Liver (tissue), 9 donors: Measurements from ENCODE around the gene RHNO1. TPM values are rescaled to one million over a fixed set of nuclear protein-coding genes. Genes with fewer than 3 reads are reported as not detected.

Source experiments
- DNase-seq: peaks from one replicate; pipeline ENCODE4 v3.0.0-alpha.2; 2017; ENCODE audit warnings: low spot score
- H3K27ac ChIP-seq, 2 donors: one replicate each; pipeline ENCODE4 v1.7.0; 2013; ENCODE audit warnings: inconsistent platforms in 2 of 2, low read length in 2 of 2, control low read depth in 1 of 2, low read depth in 1 of 2, mild to moderate bottlenecking in 1 of 2
- H3K27me3 ChIP-seq, 4 donors: one replicate each; pipeline versions ENCODE4 v1.6.1 to v1.7.0; 2013; ENCODE audit warnings: low read length in 3 of 4, inconsistent platforms in 1 of 4, mild to moderate bottlenecking in 1 of 4, moderate library complexity in 1 of 4; ENCODE audit not compliant: control insufficient read depth in 4 of 4, insufficient read depth in 4 of 4
- H3K36me3 ChIP-seq, 4 donors: one replicate each; pipeline versions ENCODE4 v1.6.1 to v1.7.0; 2013; ENCODE audit warnings: low read length in 3 of 4, mild to moderate bottlenecking in 3 of 4, low read depth in 1 of 4, moderate library complexity in 1 of 4; ENCODE audit not compliant: control insufficient read depth in 4 of 4, insufficient read depth in 3 of 4
- H3K4me1 ChIP-seq, 4 donors: one replicate each; pipeline versions ENCODE4 v1.6.1 to v1.7.0; 2013; ENCODE audit warnings: low read length in 3 of 4, mild to moderate bottlenecking in 3 of 4, moderate library complexity in 1 of 4; ENCODE audit not compliant: control insufficient read depth in 4 of 4, insufficient read depth in 4 of 4
- H3K4me3 ChIP-seq, 3 donors: one replicate each; pipeline versions ENCODE4 v1.6.1 to v1.7.0; 2013; ENCODE audit warnings: low read length in 3 of 3, control low read depth in 1 of 3, low read depth in 1 of 3, mild to moderate bottlenecking in 1 of 3
- H3K9ac ChIP-seq, 2 donors: one replicate each; pipeline ENCODE4 v1.7.0; 2013; ENCODE audit warnings: low read length in 2 of 2, mild to moderate bottlenecking in 2 of 2, moderate library complexity in 2 of 2, control low read depth in 1 of 2, low read depth in 1 of 2
- H3K9me3 ChIP-seq, 4 donors: one replicate each; pipeline versions ENCODE4 v1.6.1 to v1.7.0; 2013; ENCODE audit warnings: low read length in 3 of 4; ENCODE audit not compliant: control insufficient read depth in 4 of 4
- CTCF ChIP-seq: fragments of 150-350 bp; IDR thresholded peaks from 2 replicates; pipeline ENCODE4 v1.5.1; 2017; ENCODE audit warnings: improper control_type of control experiment, low read depth, low read length; ENCODE audit not compliant: missing input control
- FOXA1 ChIP-seq: IDR thresholded peaks from 2 replicates; pipeline ENCODE4 v1.6.1; 2016; ENCODE audit warnings: antibody characterized with exemption
- FOXA2 ChIP-seq: IDR thresholded peaks from 2 replicates; pipeline ENCODE4 v1.6.1; 2016; ENCODE audit warnings: antibody characterized with exemption
- GABPA ChIP-seq, 2 donors: IDR thresholded peaks in 1 of 2; conservative IDR thresholded peaks in 1 of 2; 2 replicates each; pipeline ENCODE4 v1.6.1; 2016; ENCODE audit warnings: antibody characterized with exemption in 2 of 2, mild to moderate bottlenecking in 1 of 2, moderate library complexity in 1 of 2
- HNF4G ChIP-seq: IDR thresholded peaks from 2 replicates; pipeline ENCODE4 v1.6.1; 2016; ENCODE audit warnings: antibody characterized with exemption
- JUND ChIP-seq, 2 donors: IDR thresholded peaks; 2 replicates each; pipeline ENCODE4 v1.6.1; 2016; ENCODE audit warnings: antibody characterized with exemption in 2 of 2
- MAX ChIP-seq: IDR thresholded peaks from 2 replicates; pipeline ENCODE4 v1.6.1; 2016; ENCODE audit warnings: antibody characterized with exemption
- NR2F2 ChIP-seq: IDR thresholded peaks from 2 replicates; pipeline ENCODE4 v1.6.1; 2016; ENCODE audit warnings: antibody characterized with exemption
- REST ChIP-seq: IDR thresholded peaks from 2 replicates; pipeline ENCODE4 v1.6.1; 2016; ENCODE audit warnings: antibody characterized with exemption, mild to moderate bottlenecking
- RXRA ChIP-seq, 2 donors: IDR thresholded peaks; 2 replicates each; pipeline ENCODE4 v1.6.1; 2017 to 2018; ENCODE audit warnings: antibody characterized with exemption in 2 of 2, mild to moderate bottlenecking in 1 of 2
- SP1 ChIP-seq: IDR thresholded peaks from 2 replicates; pipeline ENCODE4 v1.6.1; 2018; ENCODE audit warnings: antibody characterized with exemption, mild to moderate bottlenecking
- TAF1 ChIP-seq: conservative IDR thresholded peaks from 2 replicates; pipeline ENCODE4 v1.6.1; 2016; ENCODE audit warnings: antibody characterized with exemption, mild to moderate bottlenecking
- ZBTB33 ChIP-seq: IDR thresholded peaks from 2 replicates; pipeline ENCODE4 v1.6.1; 2016; ENCODE audit warnings: antibody characterized with exemption
- WGBS: extraction: QIAGEN DNeasy Blood & Tissue Kit; methylation state at CpG from one replicate; pipeline ENCODE4 v1.1.7; 2013; 5-methylcytosine and 5-hydroxymethylcytosine counted together
- polyA plus RNA-seq, 2 donors: library from polyadenylated mRNA; stranded (reverse) in 1 of 2; unstranded in 1 of 2; fragments of 200-250 nt in 1 of 2; fragments of >200 nt in 1 of 2; fragmentation: Nextera tagmentation in 1 of 2; extraction: Ambion mirVana in 1 of 2; gene quantifications; one replicate each; pipeline versions ENCODE4 v1.2.1 to v1.2.3, GENCODE V29; 2013 to 2015
- total RNA-seq, 2 donors: library from RNA; depleted of rRNA; stranded (reverse); fragments of >200 nt; gene quantifications; one replicate each; pipeline ENCODE4 v1.2.3, GENCODE V29; 2014
- donor health status: healthy.
- donor health status: healthy.
- donor health status: healthy.
- donor health status: healthy.
- donor health status: healthy.

Gene RHNO1
- total and polyA plus RNA-seq, 4 donors, result 1.4 to 14.5 (median 2.8) TPM

- Histone ChIP-seq H3K36me3 (peaks cover 0 to 4% (median 2%) of the 10 kb centered on the region in 4 donors), H3K27ac (no peak overlapping the region)
- TF ChIP-seq TAF1, result no peak
Observed at GRCh38 chr12:2855546-2855945, 21.5 kb upstream of the RHNO1 start.

GRCh38 chr12:2856051-2856450 lies 21.0 kb upstream of the RHNO1 start:
- TF ChIP-seq TAF1 (no peak), RXRA (IDR thresholded peaks at IDR 0.05) (no peak), FOXA1 (no peak), MAX (no peak), HNF4G (no peak), NR2F2 (no peak), FOXA2 (no peak), SP1 (no peak)
- Histone ChIP-seq H3K27ac (no peak overlapping the region), H3K4me1 (no peaks in the 10 kb centered on the region), H3K9me3 (no peaks in the 10 kb centered on the region), H3K4me3 (no peak overlapping the region), H3K9ac (no peak overlapping the region), H3K27me3 (no peaks in the 10 kb centered on the region), H3K36me3 (peaks cover 0 to 4% (median 2%) of the 10 kb centered on the region in 4 donors)
- 93% methylated on average over 3 of the region's 3 CpGs for WGBS
- no peak for DNase-seq

More at GRCh38 chr12:2855546-2855945, 21.5 kb upstream of the RHNO1 start:
- H3K9me3 ChIP-seq, result no peaks in the 10 kb centered on the region
- 85% methylated on average over 7 of the region's 7 CpGs for WGBS
- no peak overlapping the region for H3K4me3 ChIP-seq
- no peaks in the 10 kb centered on the region for H3K27me3 ChIP-seq
- H3K4me1 ChIP-seq, result no peaks in the 10 kb centered on the region
- DNase-seq, result no peak
- no peak overlapping the region for H3K9ac ChIP-seq

GRCh38 chr12:2857021-2857431 lies 20.0 kb upstream of the RHNO1 start, which contains the start of gene TEX52:
TSS of gene TEX52 (minus strand) at chr12:2857039. CDS start at chr12:2857026, 13 bp downstream.
- Histone ChIP-seq H3K27me3 (no peaks in the 10 kb centered on the region), H3K36me3 (peaks cover 0 to 4% (median 2%) of the 10 kb centered on the region in 4 donors), H3K4me1 (no peaks in the 10 kb centered on the region), H3K9ac (no peak within 1 kb of the TSS), H3K27ac (no peak within 1 kb of the TSS), H3K9me3 (no peaks in the 10 kb centered on the region), H3K4me3 (no peak within 1 kb of the TSS)
- WGBS, result 95% methylated on average over 3 of the region's 3 CpGs
- no peak for TF ChIP-seq NR2F2
- DNase-seq, result no peak

GRCh38 chr12:2857576-2857975 lies 19.4 kb upstream of the RHNO1 start:
- no peak overlapping the region for H3K27ac ChIP-seq
- no peak overlapping the region for H3K9ac ChIP-seq
- no peaks in the 10 kb centered on the region for H3K9me3 ChIP-seq
- 96% methylated on average over 7 of the region's 7 CpGs for WGBS
- peaks cover 0 to 4% (median 2%) of the 10 kb centered on the region in 4 donors for H3K36me3 ChIP-seq
- no peaks in the 10 kb centered on the region for H3K4me1 ChIP-seq
- no peak for DNase-seq
- H3K27me3 ChIP-seq, result no peaks in the 10 kb centered on the region
- no peak for TF ChIP-seq SP1
- no peak for TF ChIP-seq RXRA (IDR thresholded peaks at IDR 0.05)
- TF ChIP-seq NR2F2, result no peak
- TF ChIP-seq ZBTB33, result no peak
- no peak for TF ChIP-seq FOXA1
- no peak for TF ChIP-seq HNF4G
- TF ChIP-seq GABPA (IDR thresholded peaks at IDR 0.05 in 1 of 2, conservative IDR thresholded peaks at IDR 0.05 in 1 of 2), result no peak
- no peak for TF ChIP-seq CTCF
- no peak for TF ChIP-seq JUND (IDR thresholded peaks at IDR 0.05)
- TF ChIP-seq FOXA2, result no peak
- TF ChIP-seq REST, result no peak
- no peak for TF ChIP-seq MAX
- H3K4me3 ChIP-seq, result no peak overlapping the region
